ENCODE results near the gene GNG2. TPM values are rescaled to one million over a fixed set of nuclear protein-coding genes. Genes with fewer than 3 reads are reported as not detected.

The GNG2 gene
- total RNA-seq, 2 donors from 2014 or later = 47.9 to 51.6 TPM

- TF ChIP-seq CTCF (conservative IDR thresholded peaks at IDR 0.05) = no peak
- H3K9me3 ChIP-seq (ENCODE audit: control insufficient read depth, low read length) = peaks cover 13% of the 10 kb centered on the region
- no peak overlapping the region for H3K27ac ChIP-seq (ENCODE audit: low read depth, low read length)
- H3K9ac ChIP-seq (ENCODE audit: extremely low read depth, low read length, poor library complexity, severe bottlenecking) = no peak overlapping the region
- H3K27me3 ChIP-seq (ENCODE audit: control insufficient read depth, insufficient read depth, low read length, poor library complexity, severe bottlenecking) = no peaks in the 10 kb centered on the region
- H3K4me3 Mint-ChIP-seq = no peak overlapping the region
- no peak overlapping the region for H3K27ac Mint-ChIP-seq
- no peak overlapping the region for H3K4me3 ChIP-seq (ENCODE audit: low read length)
- no peak for DNase-seq
- H3K36me3 ChIP-seq (ENCODE audit: control insufficient read depth, insufficient read depth, low read length) = peaks cover 16% of the 10 kb centered on the region
- WGBS, 2 experiments (ENCODE audit: insufficient coverage in 1 of 2, insufficient read length in 1 of 2) = 93 to 100% methylated on average over 2 of the region's 2 CpGs
- H3K36me3 Mint-ChIP-seq (ENCODE audit: low read depth) = peaks cover 14% of the 10 kb centered on the region
- no peaks in the 10 kb centered on the region for H3K27me3 Mint-ChIP-seq (ENCODE audit: insufficient read depth)
- H3K4me1 ChIP-seq (ENCODE audit: control insufficient read depth, insufficient read depth, low read length) = no peaks in the 10 kb centered on the region
- H3K9me3 Mint-ChIP-seq = peaks cover 12% of the 10 kb centered on the region
- no peaks in the 10 kb centered on the region for H3K4me1 Mint-ChIP-seq
Measured at GRCh38 chr14:51950007-51950406, 89.6 kb downstream of the GNG2 start.

GRCh38 chr14:51951656-51952055, 91.2 kb downstream of the GNG2 start:
- WGBS, 2 experiments (ENCODE audit: insufficient coverage in 1 of 2, insufficient read length in 1 of 2) = 67 to 73% methylated on average over 2 to 3 of the region's 3 CpGs
- Histone ChIP-seq H3K27me3 (ENCODE audit: control insufficient read depth, insufficient read depth, low read length, poor library complexity, severe bottlenecking) (no peaks in the 10 kb centered on the region), H3K9ac (ENCODE audit: extremely low read depth, low read length, poor library complexity, severe bottlenecking) (no peak overlapping the region), H3K9me3 (ENCODE audit: control insufficient read depth, low read length) (peaks cover 9% of the 10 kb centered on the region), H3K27ac (ENCODE audit: low read depth, low read length) (no peak overlapping the region), H3K36me3 (ENCODE audit: control insufficient read depth, insufficient read depth, low read length) (peaks cover 26% of the 10 kb centered on the region), H3K4me1 (ENCODE audit: control insufficient read depth, insufficient read depth, low read length) (no peaks in the 10 kb centered on the region), H3K4me3 (ENCODE audit: low read length) (no peak overlapping the region)
- peaks cover 19% of the 10 kb centered on the region for H3K36me3 Mint-ChIP-seq (ENCODE audit: low read depth)
- no peak overlapping the region for H3K4me3 Mint-ChIP-seq
- no peaks in the 10 kb centered on the region for H3K4me1 Mint-ChIP-seq
- H3K27me3 Mint-ChIP-seq (ENCODE audit: insufficient read depth) = no peaks in the 10 kb centered on the region
- DNase-seq = no peak
- H3K9me3 Mint-ChIP-seq = peaks cover 15% of the 10 kb centered on the region
- TF ChIP-seq CTCF (conservative IDR thresholded peaks at IDR 0.05) = no peak
- H3K27ac Mint-ChIP-seq = no peak overlapping the region

- no peak for TF ChIP-seq CTCF (conservative IDR thresholded peaks at IDR 0.05)
- H3K4me1 Mint-ChIP-seq = no peaks in the 10 kb centered on the region
- H3K9me3 Mint-ChIP-seq = peaks cover 16% of the 10 kb centered on the region
- 100% methylated on average over 2 of the region's 2 CpGs; no CpG with 5 or more reads in 1 of the 2 experiments for WGBS, 2 experiments (ENCODE audit: insufficient coverage in 1 of 2, insufficient read length in 1 of 2)
- Histone ChIP-seq H3K36me3 (ENCODE audit: control insufficient read depth, insufficient read depth, low read length) (peaks cover 45% of the 10 kb centered on the region), H3K27me3 (ENCODE audit: control insufficient read depth, insufficient read depth, low read length, poor library complexity, severe bottlenecking) (no peaks in the 10 kb centered on the region), H3K9me3 (ENCODE audit: control insufficient read depth, low read length) (peaks cover 19% of the 10 kb centered on the region), H3K9ac (ENCODE audit: extremely low read depth, low read length, poor library complexity, severe bottlenecking) (no peak overlapping the region), H3K27ac (ENCODE audit: low read depth, low read length) (no peak overlapping the region), H3K4me3 (ENCODE audit: low read length) (no peak overlapping the region), H3K4me1 (ENCODE audit: control insufficient read depth, insufficient read depth, low read length) (no peaks in the 10 kb centered on the region)
- H3K27ac Mint-ChIP-seq = no peak overlapping the region
- H3K4me3 Mint-ChIP-seq = no peak overlapping the region
- no peaks in the 10 kb centered on the region for H3K27me3 Mint-ChIP-seq (ENCODE audit: insufficient read depth)
- no peak for DNase-seq
- peaks cover 43% of the 10 kb centered on the region for H3K36me3 Mint-ChIP-seq (ENCODE audit: low read depth)
Measured at GRCh38 chr14:51954031-51954430, 93.6 kb downstream of the GNG2 start.
